Measurements from ENCODE around the gene TBX10.
"Not testable (repeated sequence)": the region's sequence is repeated elsewhere in the genome, so short reads cannot be mapped to it uniquely, and the experiment has no call there.

- TF ChIP-seq POLR2A, CTCF (IDR thresholded peaks at IDR 0.05): not testable (repeated sequence)
These were observed 20.5 kb downstream of the TBX10 start for GRCh38 chr11:67618901-67619659.

All from upper lobe of left lung (tissue), 4 donors.